Amygdala (tissue), 56 donors: ENCODE measurements around the gene CHCHD1.
"Not testable (repeated sequence)": the region's sequence is repeated elsewhere in the genome, so short reads cannot be mapped to it uniquely, and the experiment has no call there.

Experiments used
- DNase-seq, 56 donors: peaks; one replicate each; lab custom pipeline; 2025; lab: John Stamatoyannopoulos, UW

CHCHD1 gene

GRCh38 chr10:73781879-73782748 is at the start of gene CHCHD1:
TSS of gene CHCHD1 (plus strand) at chr10:73782048. CDS start at chr10:73782076, 28 bp downstream.
- peak; percentile 49 to 93 (median 83) for DNase-seq

- no peak for DNase-seq
These were observed 49.4 kb upstream of the CHCHD1 start for GRCh38 chr10:73732426-73732825.

- no peak for DNase-seq
These were observed 48.8 kb upstream of the CHCHD1 start for GRCh38 chr10:73732931-73733623.

GRCh38 chr10:73734028-73734720 is 47.7 kb upstream of the CHCHD1 start:
- DNase-seq = no peak

- no peak for DNase-seq
These were observed 47.0 kb upstream of the CHCHD1 start for GRCh38 chr10:73734796-73735305.

- not testable (repeated sequence) for DNase-seq
These were observed 41.2 kb upstream of the CHCHD1 start for GRCh38 chr10:73740501-73741254.

GRCh38 chr10:73742454-73742734 is 39.5 kb upstream of the CHCHD1 start:
- no peak for DNase-seq

GRCh38 chr10:73743327-73743904 is 38.4 kb upstream of the CHCHD1 start:
- no peak for DNase-seq

GRCh38 chr10:73743905-73744663 is 37.8 kb upstream of the CHCHD1 start, which contains the start of gene SEC24C:
TSS of gene SEC24C (plus strand) at chr10:73744372. CDS start at chr10:73746833, 2,461 bp downstream.
- DNase-seq = peak; percentile 72 to 97 (median 90)

- DNase-seq = peak in 3 of 56 donors; percentile 51 to 60 (median 53)
These were observed 37.2 kb upstream of the CHCHD1 start for GRCh38 chr10:73744664-73744975.

- no peak for DNase-seq
These were observed 35.1 kb upstream of the CHCHD1 start for GRCh38 chr10:73746721-73747120.

- DNase-seq = no peak
These were observed 31.0 kb upstream of the CHCHD1 start for GRCh38 chr10:73750819-73751218.

- no peak for DNase-seq
These were observed 25.7 kb upstream of the CHCHD1 start for GRCh38 chr10:73756183-73756582.

- no peak for DNase-seq
These were observed 22.9 kb upstream of the CHCHD1 start for GRCh38 chr10:73758704-73759511.

- DNase-seq = no peak
These were observed 22.2 kb upstream of the CHCHD1 start for GRCh38 chr10:73759512-73760115.

GRCh38 chr10:73761781-73762180 is 20.1 kb upstream of the CHCHD1 start:
- no peak for DNase-seq

- no peak for DNase-seq
These were observed 18.9 kb upstream of the CHCHD1 start for GRCh38 chr10:73762915-73763314.

- DNase-seq = no peak
These were observed 18.5 kb upstream of the CHCHD1 start for GRCh38 chr10:73763343-73763742.
